H1 (cell line): ENCODE results near the gene HEXIM2. TPM values are rescaled to one million over a fixed set of nuclear protein-coding genes. Genes with fewer than 3 reads are reported as not detected.
A peak's percentile ranks its signal among the peaks of the same experiment; 100 is the strongest.

Experiments used
- CTCF ChIA-PET: fragments of 300-600 bp; sonication (Branson Sonifier 250); formaldehyde crosslinking; loops from one replicate; lab custom pipeline; 2021; ENCODE audit not compliant: partially characterized antibody; lab: Charles Lee
- POLR2A ChIA-PET: fragments of 300-600 bp; sonication (Branson Sonifier 250); formaldehyde crosslinking; loops from one replicate; lab custom pipeline; 2021; ENCODE audit warnings: inconsistent platforms; ENCODE audit not compliant: partially characterized antibody; lab: Charles Lee
- DNase-seq, 2 experiments: peaks; one replicate each; pipeline versions ENCODE4 v3.0.0 to v3.0.0-alpha.2; 2010 to 2022; ENCODE audit warnings: low spot score in 2 of 2, low read depth in 1 of 2, mixed read lengths in 1 of 2
- FAIRE-seq: peaks from 2 replicates; lab custom pipeline; 2011; peaks lifted over from hg19 to GRCh38; lab: Jason Lieb, UNC
- H2AFZ ChIP-seq: 2 replicates; pipeline ENCODE4 v1.8.1; 2012; ENCODE audit warnings: low read length, inconsistent platforms
- H2AK5ac ChIP-seq: 2 replicates; pipeline ENCODE4 v1.6.1; 2013; ENCODE audit warnings: low read depth, low read length
- H2BK120ac ChIP-seq: replicated peaks from 2 replicates; pipeline ENCODE3; 2013; ENCODE audit warnings: low read depth, low read length, inconsistent platforms
- H2BK12ac ChIP-seq: 2 replicates; pipeline ENCODE4 v1.6.1; 2013; ENCODE audit warnings: low read depth, low read length
- H2BK15ac ChIP-seq: 2 replicates; pipeline ENCODE4 v1.6.1; 2013; ENCODE audit warnings: low read length
- H2BK20ac ChIP-seq: 2 replicates; pipeline ENCODE4 v1.6.1; 2013; ENCODE audit warnings: low read length
- H2BK5ac ChIP-seq: 2 replicates; pipeline ENCODE4 v1.6.1; 2013; ENCODE audit warnings: low read depth, low read length
- H3K14ac ChIP-seq: 2 replicates; pipeline ENCODE4 v1.6.1; 2013; ENCODE audit warnings: inconsistent platforms; ENCODE audit not compliant: insufficient read length
- H3K18ac ChIP-seq: 2 replicates; pipeline ENCODE4 v1.6.1; 2013; ENCODE audit warnings: low read length; ENCODE audit errors: extremely low read depth
- H3K23ac ChIP-seq: 2 replicates; pipeline ENCODE4 v1.6.1; 2013; ENCODE audit warnings: inconsistent platforms; ENCODE audit not compliant: insufficient read length
- H3K23me2 ChIP-seq: 2 replicates; pipeline ENCODE4 v1.6.1; 2013; ENCODE audit warnings: low read depth, low read length
- H3K27ac ChIP-seq: 2 replicates; pipeline ENCODE4 v1.6.1; 2011; ENCODE audit warnings: low read depth, low read length, inconsistent platforms
- H3K27me3 ChIP-seq, 4 experiments: replicated peaks in 1 of 4; 1 replicate in 1 of 4; 2 replicates in 3 of 4; pipeline versions ENCODE4 v1.6.1 to v1.8.1; 2011 to 2013; ENCODE audit warnings: low read length in 3 of 4, mild to moderate bottlenecking in 3 of 4, inconsistent platforms in 2 of 4, mixed read lengths in 2 of 4, moderate library complexity in 1 of 4; ENCODE audit not compliant: control insufficient read depth in 3 of 4, insufficient read depth in 3 of 4; ENCODE audit errors: extremely low read depth in 1 of 4
- H3K36me3 ChIP-seq, 4 experiments: 2 replicates each; pipeline versions ENCODE4 v1.6.1 to v1.8.1; 2011 to 2013; ENCODE audit warnings: mild to moderate bottlenecking in 4 of 4, low read length in 3 of 4, moderate library complexity in 2 of 4, control low read depth in 1 of 4, inconsistent platforms in 1 of 4; ENCODE audit not compliant: insufficient read depth in 4 of 4, control insufficient read depth in 2 of 4
- H3K4ac ChIP-seq: replicated peaks from 2 replicates; pipeline ENCODE3; 2013; ENCODE audit warnings: low read length, low read depth, mixed read lengths, inconsistent platforms; ENCODE audit not compliant: insufficient read length
- H3K4me1 ChIP-seq, 4 experiments: replicated peaks in 1 of 4; 1 replicate in 1 of 4; 2 replicates in 3 of 4; pipeline versions ENCODE4 v1.6.1 to v1.8.1; 2011 to 2013; ENCODE audit warnings: low read length in 3 of 4, inconsistent platforms in 2 of 4, mixed read lengths in 1 of 4; ENCODE audit not compliant: insufficient read depth in 4 of 4, control insufficient read depth in 3 of 4
- H3K4me2 ChIP-seq, 2 experiments: 2 replicates each; pipeline versions ENCODE4 v1.6.1 to v1.8.1; 2011 to 2013; ENCODE audit warnings: low read depth in 2 of 2, low read length in 2 of 2, control low read depth in 1 of 2, inconsistent platforms in 1 of 2, mild to moderate bottlenecking in 1 of 2; ENCODE audit not compliant: insufficient read depth in 1 of 2
- H3K4me3 ChIP-seq, 4 experiments: fragments of 200-600, 300-600 bp in 1 of 4; sonication (generic), shearing (Covaris generic), sonication (Bioruptor Twin) in 1 of 4; 2 replicates each; pipeline versions ENCODE4 v1.5.1 to v1.8.1; 2011 to 2016; ENCODE audit warnings: low read length in 4 of 4, low read depth in 3 of 4, control low read depth in 2 of 4, inconsistent platforms in 2 of 4, mild to moderate bottlenecking in 2 of 4, mixed read lengths in 1 of 4, moderate library complexity in 1 of 4; ENCODE audit not compliant: insufficient read depth in 2 of 4; ENCODE audit errors: extremely low read depth in 1 of 4
- H3K56ac ChIP-seq: replicated peaks from 2 replicates; pipeline ENCODE3; 2013; ENCODE audit warnings: low read depth, mild to moderate bottlenecking, mixed read lengths, low read length, inconsistent platforms; ENCODE audit not compliant: insufficient read length
- H3K79me1 ChIP-seq: 2 replicates; pipeline ENCODE4 v1.6.1; 2013; ENCODE audit warnings: low read depth, low read length, control low read depth
- H3K79me2 ChIP-seq, 2 experiments: 2 replicates each; pipeline versions ENCODE4 v1.6.1 to v1.8.1; 2012 to 2013; ENCODE audit warnings: low read length in 2 of 2, mild to moderate bottlenecking in 2 of 2, inconsistent platforms in 1 of 2; ENCODE audit not compliant: insufficient read depth in 2 of 2, control insufficient read depth in 1 of 2
- H3K9ac ChIP-seq, 4 experiments: replicated peaks in 1 of 4; 1 replicate in 1 of 4; 2 replicates in 3 of 4; pipeline versions ENCODE4 v1.6.1 to v1.8.1; 2011 to 2013; ENCODE audit warnings: low read depth in 3 of 4, low read length in 3 of 4, control low read depth in 2 of 4, mild to moderate bottlenecking in 2 of 4, moderate library complexity in 2 of 4, inconsistent platforms in 1 of 4; ENCODE audit errors: extremely low read depth in 1 of 4
- H3K9me3 ChIP-seq, 2 experiments: 2 replicates each; pipeline versions ENCODE4 v1.6.1 to v1.8.1; 2012 to 2013; ENCODE audit warnings: mild to moderate bottlenecking in 2 of 2, moderate library complexity in 2 of 2, control low read depth in 1 of 2, inconsistent platforms in 1 of 2, low read depth in 1 of 2, low read length in 1 of 2, mixed read lengths in 1 of 2; ENCODE audit not compliant: insufficient read depth in 2 of 2
- H4K20me1 ChIP-seq, 2 experiments: replicated peaks in 1 of 2; 2 replicates each; pipeline versions ENCODE3 to v1.8.1; 2011 to 2013; ENCODE audit warnings: inconsistent platforms in 2 of 2, low read length in 2 of 2, mild to moderate bottlenecking in 1 of 2; ENCODE audit not compliant: insufficient read depth in 2 of 2, control insufficient read depth in 1 of 2
- H4K5ac ChIP-seq: 2 replicates; pipeline ENCODE4 v1.6.1; 2013; ENCODE audit warnings: low read length, low read depth, mixed read lengths, inconsistent platforms; ENCODE audit not compliant: insufficient read length
- H4K8ac ChIP-seq: 2 replicates; pipeline ENCODE4 v1.8.0; 2013; ENCODE audit warnings: mild to moderate bottlenecking, moderate library complexity, low read length, inconsistent platforms; ENCODE audit not compliant: insufficient read depth; ENCODE audit errors: extremely low read depth
- H4K91ac ChIP-seq: replicated peaks from 2 replicates; pipeline ENCODE3; 2013; ENCODE audit warnings: low read length, mixed read lengths, inconsistent platforms; ENCODE audit not compliant: insufficient read length
- ATF3 ChIP-seq: IDR thresholded peaks from 2 replicates; pipeline ENCODE4 v1.6.1; 2011; ENCODE audit warnings: low read depth, mild to moderate bottlenecking, low read length; ENCODE audit not compliant: insufficient read depth
- BACH1 ChIP-seq: IDR thresholded peaks from 2 replicates; pipeline ENCODE4 v1.6.1; 2012; ENCODE audit warnings: low read length, improper control_type of control experiment
- CBX8 ChIP-seq: fragments of 300-800, 300-1000 bp; sonication (generic); IDR thresholded peaks from 2 replicates; pipeline ENCODE4 v1.7.1; 2016; ENCODE audit warnings: low read depth, low read length, borderline replicate concordance
- CHD2 ChIP-seq: IDR thresholded peaks from 2 replicates; pipeline ENCODE4 v1.6.1; 2012; ENCODE audit warnings: low read length, improper control_type of control experiment
- CREB1 ChIP-seq: IDR thresholded peaks from 2 replicates; pipeline ENCODE4 v1.6.1; 2012; ENCODE audit warnings: inconsistent platforms
- JUND ChIP-seq: IDR thresholded peaks from 2 replicates; pipeline ENCODE4 v1.6.1; 2011; ENCODE audit warnings: mild to moderate bottlenecking, improper control_type of control experiment, low read length
- RXRA ChIP-seq: IDR thresholded peaks from 2 replicates; pipeline ENCODE4 v1.6.1; 2011; ENCODE audit warnings: low read depth, mild to moderate bottlenecking, low read length, moderate library complexity; ENCODE audit not compliant: insufficient read depth
- WGBS, 2 experiments: shearing (Covaris generic) in 1 of 2; methylation state at CpG; one replicate each; pipeline versions ENCODE4 v1.1.6 to v1.1.7; 2013 to 2015; ENCODE audit warnings: low lambda C conversion rate in 2 of 2, mixed read lengths in 2 of 2, inconsistent platforms in 1 of 2, low coverage in 1 of 2, missing lambda C conversion rate in 1 of 2; ENCODE audit not compliant: insufficient replicate concordance in 2 of 2, insufficient coverage in 1 of 2, insufficient read length in 1 of 2; ENCODE audit errors: extremely low coverage in 1 of 2, missing lambda C conversion rate in 1 of 2; 5-methylcytosine and 5-hydroxymethylcytosine counted together
- polyA plus RNA-seq, 7 experiments: library from polyadenylated mRNA; depleted of rRNA in 3 of 7; stranded (reverse) in 5 of 7; unstranded in 2 of 7; fragments of >200 nt in 5 of 7; fragments of 200-250 nt in 2 of 7; gene quantifications; 1 replicate in 5 of 7; 2 replicates in 1 of 7; 4 replicates in 1 of 7; pipeline versions ENCODE4 v1.2.1 to v1.2.3, GENCODE V29; 2011 to 2013; ENCODE audit warnings: missing spikeins in 2 of 7, mixed read lengths in 2 of 7
- total RNA-seq: library from RNA; stranded (reverse); fragmentation: NEBNext Ultra II Directional; extraction: Animal tissue kit (Norgen Biotek cat#: 25700); gene quantifications from 2 replicates; pipeline ENCODE4 v1.2.1, GENCODE V29; 2021
- TF ChIP-seq, protein P1 (sequence below), 3 experiments: IDR thresholded peaks; 1 replicate in 2 of 3; 2 replicates in 1 of 3; pipeline versions ENCODE4 v1.5.1 to v1.6.1; 2011; ENCODE audit warnings: low read length in 3 of 3, mild to moderate bottlenecking in 3 of 3, inconsistent platforms in 2 of 3, low read depth in 1 of 3, moderate library complexity in 1 of 3; ENCODE audit not compliant: insufficient read depth in 1 of 3; ENCODE audit errors: control extremely low read depth in 1 of 3

HEXIM2 gene
- total and polyA plus RNA-seq, 2 of the 8 experiments (the other 6 are each of a cell fraction or from before 2014, with no cell fraction given): 7.5 to 13.2 TPM

DNA sequence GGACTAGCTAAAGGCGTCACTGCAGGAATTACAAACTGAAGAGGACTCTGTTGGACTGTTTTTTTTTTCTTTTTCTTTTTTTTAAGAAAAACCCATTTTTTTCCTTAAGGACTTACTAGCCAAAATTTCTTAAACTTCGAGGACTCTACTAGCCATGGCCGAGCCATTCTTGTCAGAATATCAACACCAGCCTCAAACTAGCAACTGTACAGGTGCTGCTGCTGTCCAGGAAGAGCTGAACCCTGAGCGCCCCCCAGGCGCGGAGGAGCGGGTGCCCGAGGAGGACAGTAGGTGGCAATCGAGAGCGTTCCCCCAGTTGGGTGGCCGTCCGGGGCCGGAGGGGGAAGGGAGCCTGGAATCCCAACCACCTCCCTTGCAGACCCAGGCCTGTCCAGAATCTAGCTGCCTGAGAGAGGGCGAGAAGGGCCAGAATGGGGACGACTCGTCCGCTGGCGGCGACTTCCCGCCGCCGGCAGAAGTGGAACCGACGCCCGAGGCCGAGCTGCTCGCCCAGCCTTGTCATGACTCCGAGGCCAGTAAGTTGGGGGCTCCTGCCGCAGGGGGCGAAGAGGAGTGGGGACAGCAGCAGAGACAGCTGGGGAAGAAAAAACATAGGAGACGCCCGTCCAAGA, 12.5 kb upstream of the HEXIM2 start:
- Histone ChIP-seq H3K23me2 (peaks cover 15% of the 10 kb centered on the region), H3K18ac (peak overlapping the region; percentile 78), H3K9ac (peak overlapping the region; percentile 67 to 83 (median 76); a peak in 6 of 7 replicates), H3K4ac (no peak overlapping the region), H2AFZ (no peak overlapping the region), H4K8ac (0 out of 2 replicates have a peak overlapping the region, but pooled peaks have one; percentile 62), H2BK15ac (no peak overlapping the region), H3K23ac (no peak overlapping the region), H4K5ac (no peak overlapping the region), H4K91ac (no peak overlapping the region), H4K20me1 (peaks cover 5 to 10% of the 10 kb centered on the region in 2 experiments), H2AK5ac (no peak overlapping the region), H3K14ac (no peak overlapping the region), H3K9me3 (no peaks in the 10 kb centered on the region), H3K4me3 (peak overlapping the region; percentile 77 to 93 (median 88)), H3K79me1 (peaks cover 3% of the 10 kb centered on the region; the same call in 1 of the 2 replicates), H3K4me1 (peaks cover 3 to 14% (median 11%) of the 10 kb centered on the region in 4 experiments), H2BK5ac (peak overlapping the region; percentile 96), H3K56ac (no peak overlapping the region), H3K27ac (0 out of 2 replicates have a peak overlapping the region, but pooled peaks have one; percentile 52), H3K79me2 (peaks cover 0 to 26% of the 10 kb centered on the region in 2 experiments; a peak in 2 of 4 replicates), H2BK12ac (0 out of 2 replicates have a peak overlapping the region, but pooled peaks have one; percentile 39), H3K4me2 (peak overlapping the region; percentile 70 to 86), H3K27me3 (no peaks in the 10 kb centered on the region), H2BK120ac (no peak overlapping the region), H3K36me3 (no peaks in the 10 kb centered on the region), H2BK20ac (no peak overlapping the region)
- CTCF ChIA-PET: interaction anchor here (0.6 to 9.4 kb wide), 26 partner anchors 8 to 694 kb away, joined by 3 to 187 read pairs (median 4); partner anchors contain the start of genes ACBD4, EFTUD2, FMNL1 and HEXIM2
- no peak for FAIRE-seq
- DNase-seq: peak in 1 of 2 experiments; percentile 88
- POLR2A ChIA-PET: interaction anchor here (0.6 to 20.3 kb wide), 75 partner anchors 17 to 395 kb away, joined by 3 to 1076 read pairs (median 4); partner anchors contain the start of genes ACBD4, EFTUD2, FMNL1 and HEXIM2
- 1% methylated on average over 32 of the region's 32 CpGs; no CpG with 5 or more reads in 1 of the 2 experiments for WGBS, 2 experiments
- TF ChIP-seq CREB1 (no peak), CHD2 (0 out of 2 replicates have a peak, but pooled peaks have one; percentile 55), JUND (0 out of 2 replicates have a peak, but pooled peaks have one; percentile 18), ATF3 (0 out of 2 replicates have a peak, but pooled peaks have one; percentile 18), BACH1 (0 out of 2 replicates have a peak, but pooled peaks have one; percentile 5), CBX8 (no peak), RXRA (no peak)
- TF ChIP-seq, protein P1, sequence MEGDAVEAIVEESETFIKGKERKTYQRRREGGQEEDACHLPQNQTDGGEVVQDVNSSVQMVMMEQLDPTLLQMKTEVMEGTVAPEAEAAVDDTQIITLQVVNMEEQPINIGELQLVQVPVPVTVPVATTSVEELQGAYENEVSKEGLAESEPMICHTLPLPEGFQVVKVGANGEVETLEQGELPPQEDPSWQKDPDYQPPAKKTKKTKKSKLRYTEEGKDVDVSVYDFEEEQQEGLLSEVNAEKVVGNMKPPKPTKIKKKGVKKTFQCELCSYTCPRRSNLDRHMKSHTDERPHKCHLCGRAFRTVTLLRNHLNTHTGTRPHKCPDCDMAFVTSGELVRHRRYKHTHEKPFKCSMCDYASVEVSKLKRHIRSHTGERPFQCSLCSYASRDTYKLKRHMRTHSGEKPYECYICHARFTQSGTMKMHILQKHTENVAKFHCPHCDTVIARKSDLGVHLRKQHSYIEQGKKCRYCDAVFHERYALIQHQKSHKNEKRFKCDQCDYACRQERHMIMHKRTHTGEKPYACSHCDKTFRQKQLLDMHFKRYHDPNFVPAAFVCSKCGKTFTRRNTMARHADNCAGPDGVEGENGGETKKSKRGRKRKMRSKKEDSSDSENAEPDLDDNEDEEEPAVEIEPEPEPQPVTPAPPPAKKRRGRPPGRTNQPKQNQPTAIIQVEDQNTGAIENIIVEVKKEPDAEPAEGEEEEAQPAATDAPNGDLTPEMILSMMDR (IDR thresholded peaks at IDR 0.05; ENCODE audit: control extremely low read depth in 1 of 3, insufficient read depth in 1 of 3, low read depth in 1 of 3, low read length in 3 of 3): peak; percentile 79 to 90 (median 86)
